ENCODE measurements around the gene SCGB3A1.

The SCGB3A1 gene

DNA sequence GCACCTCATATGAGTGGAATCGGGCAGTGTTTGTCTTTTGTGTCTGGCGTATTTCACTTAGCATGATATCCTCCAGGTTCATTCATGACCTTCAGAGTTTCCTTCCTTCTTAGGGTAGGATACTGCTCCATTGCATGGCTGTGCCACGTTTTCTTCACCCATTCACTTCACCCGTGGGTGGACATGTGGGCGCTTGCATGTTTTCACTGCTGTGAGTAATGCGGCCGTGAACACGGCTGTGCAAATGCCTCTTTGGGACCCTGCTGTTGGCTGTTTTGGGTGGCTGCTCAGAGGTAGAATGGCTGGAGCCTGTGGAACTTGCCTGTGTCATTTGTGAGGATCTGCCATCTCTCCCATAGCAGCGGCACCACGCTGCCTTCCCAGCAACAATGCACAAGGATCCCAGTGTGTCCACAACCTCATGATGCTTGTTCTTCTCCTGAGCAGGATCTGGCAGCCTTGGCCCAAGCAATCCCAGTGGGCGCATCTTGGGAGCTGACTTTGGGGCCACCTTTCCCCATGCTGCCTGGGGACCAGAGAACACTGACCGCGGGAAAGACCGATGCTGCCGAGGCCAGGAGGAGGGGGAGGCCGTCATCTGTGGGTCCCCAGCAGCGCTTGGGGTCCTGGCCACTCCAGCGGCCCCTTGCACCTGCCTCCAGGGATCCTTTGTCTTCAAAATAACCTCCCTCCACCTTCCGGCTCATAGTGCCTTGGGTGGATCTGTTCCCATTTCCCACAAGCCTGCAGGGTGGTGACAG is 2.3 kb upstream of the SCGB3A1 start:
- no peak for DNase-seq
- peaks cover 18% of the 10 kb centered on the region for H3K27me3 ChIP-seq (ENCODE audit: insufficient read depth, low read length, poor library complexity)
- H3K23ac ChIP-seq (ENCODE audit: low read length), result no peak overlapping the region
- no peak overlapping the region for H2BK120ac ChIP-seq (ENCODE audit: low read depth, low read length)
- H3K79me1 ChIP-seq (ENCODE audit: low read length), result no peaks in the 10 kb centered on the region
- no peak overlapping the region for H2BK15ac ChIP-seq (replicated peaks; ENCODE audit: low read depth)
- no peak overlapping the region for H3K27ac ChIP-seq (ENCODE audit: low read depth, low read length)
- no CpG with 5 or more reads among the region's 19 CpGs for WGBS (ENCODE audit: extremely low coverage, insufficient coverage, low lambda C conversion rate)
- H3K9ac ChIP-seq (ENCODE audit: low read length), result no peak overlapping the region
- H3K18ac ChIP-seq (ENCODE audit: low read length), result no peak overlapping the region
- H3K56ac ChIP-seq (ENCODE audit: low read length), result no peak overlapping the region
- no peak overlapping the region for H4K8ac ChIP-seq (ENCODE audit: low read depth, low read length)
- no peak overlapping the region for H3K4ac ChIP-seq (ENCODE audit: low read depth, low read length)
- no peak overlapping the region for H4K5ac ChIP-seq (ENCODE audit: low read length)
- no peaks in the 10 kb centered on the region for H3K36me3 ChIP-seq (ENCODE audit: control insufficient read depth, insufficient read depth, low read length)
- H3K79me2 ChIP-seq (ENCODE audit: control insufficient read depth, insufficient read depth, low read length), result no peaks in the 10 kb centered on the region
- no peaks in the 10 kb centered on the region for H3K4me1 ChIP-seq (ENCODE audit: control insufficient read depth, low read depth, low read length)
- no peak overlapping the region for H2BK5ac ChIP-seq (ENCODE audit: low read length)
- H3K4me3 ChIP-seq (ENCODE audit: low read length), result no peak overlapping the region
- H2AK5ac ChIP-seq (ENCODE audit: low read length), result no peak overlapping the region
- no peak overlapping the region for H3K4me2 ChIP-seq (ENCODE audit: low read length)

DNA sequence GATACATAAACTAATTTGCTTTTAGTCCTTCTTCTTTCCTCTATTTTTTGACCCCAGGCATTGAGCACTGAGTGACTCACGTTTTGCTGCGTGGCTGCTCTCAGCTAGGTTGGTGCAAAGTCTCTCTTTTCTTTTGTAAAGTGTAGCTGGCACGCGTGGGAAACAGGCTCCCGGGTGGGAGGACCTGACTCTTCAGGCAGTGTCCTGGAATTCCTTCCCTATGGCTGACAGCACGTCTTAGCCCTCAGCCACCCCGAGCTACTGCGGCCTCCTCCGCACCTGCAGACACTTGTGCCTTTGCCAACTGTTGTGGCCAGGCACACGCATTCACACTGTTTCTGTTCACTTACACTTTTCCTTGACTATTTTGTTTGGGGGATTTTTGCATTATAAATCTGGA is 877 bp upstream of the SCGB3A1 start:
- WGBS (ENCODE audit: extremely low coverage, insufficient coverage, low lambda C conversion rate), result no CpG with 5 or more reads among the region's 10 CpGs
- H3K27me3 ChIP-seq (ENCODE audit: insufficient read depth, low read length, poor library complexity), result peaks cover 22% of the 10 kb centered on the region
- no peak overlapping the region for H3K27ac ChIP-seq (ENCODE audit: low read depth, low read length)
- no peak overlapping the region for H2BK120ac ChIP-seq (ENCODE audit: low read depth, low read length)
- no peak overlapping the region for H3K9ac ChIP-seq (ENCODE audit: low read length)
- no peaks in the 10 kb centered on the region for H3K79me1 ChIP-seq (ENCODE audit: low read length)
- H3K18ac ChIP-seq (ENCODE audit: low read length), result no peak overlapping the region
- H3K4ac ChIP-seq (ENCODE audit: low read depth, low read length), result no peak overlapping the region
- H3K4me3 ChIP-seq (ENCODE audit: low read length), result no peak overlapping the region
- no peak overlapping the region for H4K5ac ChIP-seq (ENCODE audit: low read length)
- H3K23ac ChIP-seq (ENCODE audit: low read length), result no peak overlapping the region
- H3K4me2 ChIP-seq (ENCODE audit: low read length), result no peak overlapping the region
- H3K36me3 ChIP-seq (ENCODE audit: control insufficient read depth, insufficient read depth, low read length), result no peaks in the 10 kb centered on the region
- no peak overlapping the region for H2BK15ac ChIP-seq (replicated peaks; ENCODE audit: low read depth)
- no peak overlapping the region for H3K56ac ChIP-seq (ENCODE audit: low read length)
- no peak overlapping the region for H2AK5ac ChIP-seq (ENCODE audit: low read length)
- H2BK5ac ChIP-seq (ENCODE audit: low read length), result no peak overlapping the region
- no peak overlapping the region for H4K8ac ChIP-seq (ENCODE audit: low read depth, low read length)
- H3K79me2 ChIP-seq (ENCODE audit: control insufficient read depth, insufficient read depth, low read length), result no peaks in the 10 kb centered on the region
- H3K4me1 ChIP-seq (ENCODE audit: control insufficient read depth, low read depth, low read length), result no peaks in the 10 kb centered on the region
- DNase-seq, result no peak

DNA sequence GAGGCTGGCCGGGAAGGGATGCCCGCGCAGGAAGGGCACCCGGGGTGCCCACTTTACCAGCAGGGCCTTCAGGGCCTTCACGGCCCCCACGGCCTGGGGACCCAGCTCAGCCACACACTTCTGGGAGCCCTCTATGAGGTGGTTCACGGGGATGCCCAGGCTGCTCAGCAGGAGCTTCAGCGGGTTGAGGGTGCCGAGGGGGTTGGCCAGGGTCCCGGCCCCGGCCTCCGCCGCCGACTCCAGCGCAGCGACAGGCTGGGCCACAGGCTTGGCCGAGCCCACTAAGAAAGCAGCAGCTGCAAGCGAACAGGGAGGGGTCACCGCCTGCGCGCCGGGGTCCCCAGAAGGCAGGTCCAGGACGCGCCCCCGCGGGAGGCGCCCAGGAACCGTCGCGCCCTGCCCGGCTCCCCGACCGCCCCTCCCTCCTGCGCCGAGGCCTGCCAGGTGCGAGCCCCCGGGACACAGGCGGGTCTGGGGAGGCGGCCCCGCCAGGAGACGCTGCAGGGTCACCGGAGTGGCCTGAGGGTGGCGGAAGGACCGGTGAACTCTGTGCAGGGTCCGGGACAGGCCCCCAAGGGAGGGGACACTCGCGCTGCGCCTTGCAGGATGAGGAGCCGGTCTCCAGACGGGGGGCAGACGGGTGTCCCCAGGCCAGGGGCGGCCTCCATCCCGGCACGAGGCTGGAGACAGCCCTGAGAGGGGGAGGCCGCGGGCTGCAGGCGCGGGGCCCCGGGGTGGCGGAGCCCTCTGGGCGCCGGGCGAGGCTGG is 572 bp downstream of the SCGB3A1 start:
- Histone ChIP-seq H2AK5ac (ENCODE audit: low read length) (no peak overlapping the region), H3K27me3 (ENCODE audit: insufficient read depth, low read length, poor library complexity) (peaks cover 22% of the 10 kb centered on the region), H2BK5ac (ENCODE audit: low read length) (no peak overlapping the region), H2BK15ac (replicated peaks; ENCODE audit: low read depth) (no peak overlapping the region), H2BK120ac (ENCODE audit: low read depth, low read length) (no peak overlapping the region), H3K23ac (ENCODE audit: low read length) (no peak overlapping the region), H3K56ac (ENCODE audit: low read length) (peak overlapping the region; percentile 60), H3K4me1 (ENCODE audit: control insufficient read depth, low read depth, low read length) (no peaks in the 10 kb centered on the region), H3K4ac (ENCODE audit: low read depth, low read length) (no peak overlapping the region), H3K4me3 (ENCODE audit: low read length) (no peak overlapping the region), H3K36me3 (ENCODE audit: control insufficient read depth, insufficient read depth, low read length) (no peaks in the 10 kb centered on the region), H3K9ac (ENCODE audit: low read length) (peak overlapping the region; percentile 27), H4K5ac (ENCODE audit: low read length) (no peak overlapping the region), H3K79me2 (ENCODE audit: control insufficient read depth, insufficient read depth, low read length) (no peaks in the 10 kb centered on the region), H3K79me1 (ENCODE audit: low read length) (no peaks in the 10 kb centered on the region), H3K27ac (ENCODE audit: low read depth, low read length) (no peak overlapping the region), H3K18ac (ENCODE audit: low read length) (no peak overlapping the region), H4K8ac (ENCODE audit: low read depth, low read length) (no peak overlapping the region), H3K4me2 (ENCODE audit: low read length) (peak overlapping the region; percentile 42)
- DNase-seq, result no peak
- WGBS (ENCODE audit: extremely low coverage, insufficient coverage, low lambda C conversion rate), result no CpG with 5 or more reads among the region's 63 CpGs

DNA sequence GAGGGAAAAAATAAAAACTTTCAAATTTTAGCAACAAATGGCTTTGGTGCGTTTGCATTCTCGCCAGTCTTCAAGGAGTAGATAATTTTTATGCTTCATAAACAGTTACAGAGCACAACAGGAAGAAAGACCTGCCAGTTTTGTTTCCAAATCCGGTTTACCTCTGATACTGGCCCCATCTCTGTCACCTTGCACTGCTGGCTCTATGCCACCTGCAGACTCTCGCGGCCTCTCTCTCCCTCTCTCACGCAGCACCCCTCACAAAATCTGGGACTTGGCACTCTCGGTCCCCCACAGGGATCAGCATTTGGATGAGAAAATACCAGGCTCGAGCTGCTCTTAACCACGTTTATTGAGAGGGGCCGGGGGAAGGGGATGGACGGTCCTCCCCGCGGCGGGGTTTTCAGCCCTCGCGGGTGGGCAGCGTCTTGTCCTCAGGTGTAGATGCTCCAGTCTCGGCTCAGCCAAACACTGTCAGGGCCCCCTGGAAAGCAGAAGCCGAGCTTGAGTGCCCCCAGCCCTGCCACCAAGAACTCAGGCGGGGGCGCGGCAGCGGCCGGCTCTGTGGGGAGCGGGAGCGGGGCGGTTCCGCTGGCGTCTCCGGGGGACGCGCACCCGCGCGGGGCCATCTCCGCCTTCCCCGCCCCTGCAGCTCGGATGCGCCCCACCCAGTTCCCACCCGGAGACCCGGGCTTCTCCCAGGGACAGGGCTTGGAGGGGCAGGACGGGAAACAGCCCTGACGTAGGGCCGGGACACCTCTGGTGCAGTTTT is 1.3 kb downstream of the SCGB3A1 start:
- Histone ChIP-seq H3K4me1 (ENCODE audit: control insufficient read depth, low read depth, low read length) (no peaks in the 10 kb centered on the region), H3K27ac (ENCODE audit: low read depth, low read length) (no peak overlapping the region), H3K9ac (ENCODE audit: low read length) (no peak overlapping the region), H4K8ac (ENCODE audit: low read depth, low read length) (no peak overlapping the region), H3K4me2 (ENCODE audit: low read length) (no peak overlapping the region), H2BK120ac (ENCODE audit: low read depth, low read length) (no peak overlapping the region), H4K5ac (ENCODE audit: low read length) (no peak overlapping the region), H3K18ac (ENCODE audit: low read length) (no peak overlapping the region), H3K4ac (ENCODE audit: low read depth, low read length) (no peak overlapping the region), H2AK5ac (ENCODE audit: low read length) (no peak overlapping the region), H3K27me3 (ENCODE audit: insufficient read depth, low read length, poor library complexity) (peaks cover 22% of the 10 kb centered on the region), H3K23ac (ENCODE audit: low read length) (no peak overlapping the region), H3K56ac (ENCODE audit: low read length) (no peak overlapping the region), H3K79me1 (ENCODE audit: low read length) (no peaks in the 10 kb centered on the region), H2BK15ac (replicated peaks; ENCODE audit: low read depth) (no peak overlapping the region), H3K79me2 (ENCODE audit: control insufficient read depth, insufficient read depth, low read length) (no peaks in the 10 kb centered on the region), H3K4me3 (ENCODE audit: low read length) (no peak overlapping the region), H3K36me3 (ENCODE audit: control insufficient read depth, insufficient read depth, low read length) (no peaks in the 10 kb centered on the region), H2BK5ac (ENCODE audit: low read length) (no peak overlapping the region)
- no CpG with 5 or more reads among the region's 44 CpGs for WGBS (ENCODE audit: extremely low coverage, insufficient coverage, low lambda C conversion rate)
- DNase-seq, result no peak

DNA sequence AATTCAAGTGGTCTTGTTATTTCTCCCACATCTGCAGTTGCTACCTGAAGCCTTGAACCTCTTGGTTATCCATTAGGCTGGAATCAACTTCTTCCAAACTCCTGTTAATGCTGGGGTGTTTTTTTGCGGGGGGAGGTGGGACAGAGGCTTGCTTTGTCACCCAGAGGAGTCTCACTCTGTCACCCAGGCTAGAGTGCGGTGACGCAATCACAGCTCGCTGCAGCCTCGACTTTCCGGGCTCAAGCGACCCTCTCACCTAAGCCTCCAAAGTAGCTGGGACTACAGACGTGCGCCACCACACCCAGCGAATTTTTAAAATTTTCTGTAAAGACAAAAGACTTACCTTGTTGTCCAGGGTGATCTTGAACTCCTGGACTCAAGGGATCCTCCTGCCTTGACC is 4.4 kb downstream of the SCGB3A1 start:
- Histone ChIP-seq H3K4me3 (ENCODE audit: low read length) (no peak overlapping the region), H3K79me2 (ENCODE audit: control insufficient read depth, insufficient read depth, low read length) (no peaks in the 10 kb centered on the region), H2BK120ac (ENCODE audit: low read depth, low read length) (no peak overlapping the region), H3K9ac (ENCODE audit: low read length) (no peak overlapping the region), H3K4me2 (ENCODE audit: low read length) (no peak overlapping the region), H3K36me3 (ENCODE audit: control insufficient read depth, insufficient read depth, low read length) (no peaks in the 10 kb centered on the region), H3K27ac (ENCODE audit: low read depth, low read length) (no peak overlapping the region), H3K4ac (ENCODE audit: low read depth, low read length) (no peak overlapping the region), H3K23ac (ENCODE audit: low read length) (no peak overlapping the region), H2BK5ac (ENCODE audit: low read length) (no peak overlapping the region), H3K4me1 (ENCODE audit: control insufficient read depth, low read depth, low read length) (no peaks in the 10 kb centered on the region), H4K8ac (ENCODE audit: low read depth, low read length) (no peak overlapping the region), H2AK5ac (ENCODE audit: low read length) (no peak overlapping the region), H3K27me3 (ENCODE audit: insufficient read depth, low read length, poor library complexity) (peaks cover 22% of the 10 kb centered on the region), H3K18ac (ENCODE audit: low read length) (no peak overlapping the region), H2BK15ac (replicated peaks; ENCODE audit: low read depth) (no peak overlapping the region), H3K56ac (ENCODE audit: low read length) (no peak overlapping the region), H4K5ac (ENCODE audit: low read length) (no peak overlapping the region), H3K79me1 (ENCODE audit: low read length) (no peaks in the 10 kb centered on the region)
- WGBS (ENCODE audit: extremely low coverage, insufficient coverage, low lambda C conversion rate), result no CpG with 5 or more reads among the region's 10 CpGs
- no peak for DNase-seq

Data from mesendoderm (in vitro differentiated cells).